ENCODE data around the gene MTHFS. TPM values are rescaled to one million over a fixed set of nuclear protein-coding genes. Genes with fewer than 3 reads are reported as not detected.

Gene MTHFS
- 12.2 and 26.5 TPM in 2 replicates for total RNA-seq

GRCh38 chr15:79896634-79897379 is at the start of gene MTHFS:
MTHFS (minus strand) TSS chr15:79897014; CDS start chr15:79896988, 26 bp downstream.

Small RNA genes within 50 kb of the gene (small RNA-seq; reads per million reads assigned to genes)
- not detected for gene RNU6-667P (ENCODE audit: low replicate concordance)

Other genes with a start within 250 kb of the MTHFS start
- gene BCL2A1, start 74.2 kb upstream of the MTHFS start, total RNA-seq = 0.44 and 1.3 TPM in 2 replicates
- gene ZFAND6, start 162.7 kb upstream of the MTHFS start, total RNA-seq = 77.5 and 112 TPM in 2 replicates

All from placental pericyte (primary cell).